HG03139 (cell line): ENCODE measurements around the gene MGST2.

Experiments used
- ATAC-seq: cut with Tn5 transposase; IDR thresholded peaks from one replicate; pipeline ENCODE4 v1.9.1; 2021; ENCODE audit not compliant: unreplicated experiment

Gene MGST2

DNA sequence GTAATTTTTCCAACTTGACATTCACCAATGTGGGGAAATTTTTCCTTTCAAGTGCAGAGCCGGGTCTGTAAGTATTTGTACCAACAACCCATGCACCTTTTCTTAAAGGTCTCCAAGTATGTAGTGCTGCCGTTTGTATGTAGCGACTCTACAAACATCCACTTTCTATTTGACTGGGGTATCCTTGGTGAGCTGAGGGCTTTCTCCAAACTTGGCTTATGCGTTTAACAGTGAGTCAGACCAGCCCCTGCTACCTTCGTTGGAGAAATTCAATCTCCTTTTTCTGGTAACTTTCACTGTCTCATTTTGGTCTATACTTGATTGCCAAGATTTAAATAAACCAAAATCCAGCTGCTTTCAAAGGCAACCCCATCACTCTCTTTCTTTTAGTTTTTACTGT, 34.9 kb downstream of the MGST2 start:
- ATAC-seq = no peak

DNA sequence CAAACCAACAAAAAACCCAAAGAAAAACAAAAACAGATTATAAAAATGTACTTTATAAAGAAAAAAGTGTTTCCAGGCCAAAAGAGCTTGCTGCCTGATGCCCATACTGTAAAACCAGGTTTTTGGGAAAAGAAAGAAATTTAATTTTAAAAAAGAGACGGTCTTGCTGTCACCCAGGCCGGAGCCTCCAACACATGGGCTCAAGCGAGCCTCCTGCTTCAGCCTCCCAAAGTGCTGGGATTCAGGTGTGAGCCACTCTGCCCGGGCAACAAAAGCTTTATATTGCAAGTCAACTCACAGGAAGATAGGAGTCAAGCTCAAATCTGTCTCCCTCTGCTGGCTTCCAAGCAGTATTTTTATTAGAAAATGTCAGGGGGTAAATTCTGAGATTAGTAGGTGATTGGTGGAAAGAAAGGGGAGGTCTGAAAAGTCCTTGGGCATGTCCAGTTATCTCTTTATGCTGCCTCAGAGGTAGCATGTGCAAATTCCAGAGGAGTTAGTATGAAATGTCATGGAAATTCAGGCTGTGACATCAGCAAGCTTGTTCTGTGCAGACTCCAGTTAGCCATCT, 39.4 kb downstream of the MGST2 start:
- no peak for ATAC-seq

DNA sequence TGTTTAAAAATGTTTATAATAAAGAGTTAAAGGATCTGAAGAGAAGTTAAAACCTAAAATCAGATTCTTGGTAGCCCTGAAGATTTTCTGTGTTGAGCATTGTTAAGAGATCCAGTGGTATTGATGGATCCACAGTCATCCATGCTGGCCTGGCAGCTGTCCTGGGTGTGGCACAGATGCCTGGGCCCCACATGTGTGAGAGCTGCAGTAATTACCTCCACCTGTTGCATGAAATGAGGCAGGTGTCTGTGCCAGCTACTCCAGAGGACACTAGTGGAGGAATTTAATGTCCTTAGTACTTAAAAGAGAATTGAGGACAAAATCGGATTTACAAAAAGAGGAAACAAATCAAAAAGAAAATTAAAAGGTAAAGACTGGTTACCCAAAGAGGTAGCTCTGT, 44.0 kb downstream of the MGST2 start:
- no peak for ATAC-seq

DNA sequence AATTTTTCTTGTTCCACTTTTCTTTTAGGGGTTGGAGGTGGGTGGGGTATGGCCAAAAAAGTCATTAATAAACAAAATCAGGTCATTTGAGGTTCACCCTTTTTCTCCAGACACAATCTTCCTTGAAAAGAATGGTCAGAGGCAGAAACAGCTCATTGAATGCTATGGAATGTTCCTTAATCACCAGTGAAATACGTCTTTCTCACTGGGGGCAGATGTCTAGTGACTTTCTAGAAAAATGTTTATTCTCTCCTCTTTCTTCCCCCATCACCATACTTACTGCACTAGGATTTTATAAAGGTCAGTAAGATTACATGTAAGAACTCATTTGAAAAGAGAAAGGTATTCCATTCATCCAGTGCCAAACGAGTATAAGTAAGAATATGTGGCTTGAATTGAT, 44.5 kb downstream of the MGST2 start:
- no peak for ATAC-seq

DNA sequence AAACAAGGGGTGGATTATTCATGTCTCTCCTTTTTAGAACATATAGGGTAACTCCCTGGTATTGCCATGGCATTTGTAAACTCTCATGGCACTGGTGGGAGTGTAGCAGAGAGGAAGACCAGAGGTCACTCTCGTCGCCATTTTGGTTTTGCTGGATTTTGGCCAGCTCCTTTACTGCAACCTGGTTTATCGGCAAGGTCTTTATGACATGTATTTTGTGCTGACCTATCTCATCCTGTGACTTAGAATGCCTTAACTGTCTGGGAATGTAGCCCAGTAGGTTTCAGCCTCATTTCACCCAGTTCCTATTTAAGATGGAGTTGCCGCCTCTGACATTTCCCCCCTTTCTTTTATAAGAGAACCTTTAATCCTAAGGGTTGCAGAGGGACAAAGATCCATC, 45.8 kb downstream of the MGST2 start:
- ATAC-seq = no peak

DNA sequence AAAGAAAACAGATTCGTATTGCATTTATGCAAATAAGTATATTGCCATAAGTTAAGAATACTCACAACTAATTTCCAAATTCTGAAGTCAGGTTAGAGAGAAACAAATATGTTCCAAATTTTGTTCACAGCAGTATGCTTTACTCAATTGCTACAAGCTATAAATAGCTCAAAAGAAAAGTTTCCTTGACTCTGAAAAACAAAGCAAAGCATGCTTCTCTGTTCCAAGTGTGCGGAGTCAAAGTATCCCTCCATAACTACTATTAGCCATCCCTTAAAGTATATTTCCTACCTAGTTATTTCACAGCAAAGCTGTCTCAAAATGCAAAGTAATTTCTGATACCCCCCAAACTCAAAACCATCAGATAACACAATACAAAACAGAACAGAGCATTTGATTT, 47.3 kb downstream of the MGST2 start:
- ATAC-seq = no peak

DNA sequence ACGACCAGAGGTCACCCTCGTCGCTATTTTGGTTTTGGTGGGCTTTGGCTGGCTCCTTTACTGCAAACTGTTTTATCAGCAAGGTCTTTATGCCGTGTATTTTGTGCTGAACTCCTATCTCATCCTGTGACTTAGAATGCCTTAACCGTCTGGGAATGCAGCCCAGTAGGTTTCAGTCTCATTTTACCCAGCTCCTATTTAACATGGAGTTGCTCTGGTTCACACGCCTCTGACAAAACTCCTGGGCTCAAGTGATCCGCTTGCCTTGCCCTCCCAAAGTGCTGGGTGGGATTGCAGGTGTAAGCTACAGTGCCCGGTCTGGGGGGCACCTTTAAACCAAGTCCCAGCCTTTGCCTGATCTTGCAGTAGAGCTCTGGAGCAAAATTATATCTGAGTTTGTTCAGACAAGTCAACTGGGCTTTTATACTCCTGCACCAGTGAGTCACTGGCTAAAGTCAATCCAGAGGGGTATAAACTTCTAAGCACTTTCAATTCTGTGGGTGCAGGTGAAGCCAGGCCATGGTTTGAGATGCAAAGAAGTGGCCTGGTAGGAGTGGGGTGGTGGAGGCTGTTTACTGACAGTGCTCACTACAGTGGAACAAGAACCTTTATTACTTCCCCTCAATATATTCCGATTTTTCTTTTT, 50.2 kb downstream of the MGST2 start:
- ATAC-seq = no peak

DNA sequence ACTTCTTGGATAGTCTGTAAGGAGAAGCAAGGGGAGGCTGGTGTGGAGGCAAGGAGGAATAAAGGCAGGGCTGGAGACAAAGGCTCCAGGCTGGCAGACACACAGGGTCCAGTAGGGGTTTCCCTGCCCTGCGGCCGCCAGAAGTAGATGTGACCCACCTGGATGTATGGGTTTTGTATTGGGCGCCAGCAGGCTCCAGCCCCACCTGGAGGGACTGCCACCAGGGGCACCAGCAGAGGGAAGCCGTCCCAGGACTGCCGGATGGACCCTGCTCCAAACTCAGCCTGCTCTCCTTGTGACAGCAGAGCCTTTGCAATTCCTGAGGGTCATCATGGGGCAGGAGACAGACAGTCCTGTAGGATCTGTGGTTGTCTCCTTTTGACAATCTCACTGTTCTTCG, 52.7 kb downstream of the MGST2 start:
- no peak for ATAC-seq

DNA sequence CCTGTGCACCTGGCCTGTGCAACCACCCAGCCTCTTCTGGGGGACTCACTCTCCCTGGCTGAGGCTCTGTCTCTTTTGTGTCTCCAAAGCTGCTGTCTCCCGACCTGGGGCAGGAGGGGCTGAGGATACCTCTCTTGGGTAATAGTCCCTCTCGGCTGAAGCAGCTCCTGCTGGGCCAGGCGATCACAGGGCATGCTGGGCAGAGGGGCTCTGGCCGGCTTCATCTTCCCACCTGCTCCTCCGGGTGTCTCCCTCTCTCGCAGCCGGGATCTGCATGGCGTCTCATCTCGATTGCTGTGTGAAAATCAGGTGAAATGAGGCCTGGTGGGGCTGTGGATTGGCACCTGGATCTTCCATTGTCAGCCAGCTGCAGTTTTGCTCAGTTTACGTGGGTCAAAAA, 53.2 kb downstream of the MGST2 start:
- ATAC-seq = no peak

DNA sequence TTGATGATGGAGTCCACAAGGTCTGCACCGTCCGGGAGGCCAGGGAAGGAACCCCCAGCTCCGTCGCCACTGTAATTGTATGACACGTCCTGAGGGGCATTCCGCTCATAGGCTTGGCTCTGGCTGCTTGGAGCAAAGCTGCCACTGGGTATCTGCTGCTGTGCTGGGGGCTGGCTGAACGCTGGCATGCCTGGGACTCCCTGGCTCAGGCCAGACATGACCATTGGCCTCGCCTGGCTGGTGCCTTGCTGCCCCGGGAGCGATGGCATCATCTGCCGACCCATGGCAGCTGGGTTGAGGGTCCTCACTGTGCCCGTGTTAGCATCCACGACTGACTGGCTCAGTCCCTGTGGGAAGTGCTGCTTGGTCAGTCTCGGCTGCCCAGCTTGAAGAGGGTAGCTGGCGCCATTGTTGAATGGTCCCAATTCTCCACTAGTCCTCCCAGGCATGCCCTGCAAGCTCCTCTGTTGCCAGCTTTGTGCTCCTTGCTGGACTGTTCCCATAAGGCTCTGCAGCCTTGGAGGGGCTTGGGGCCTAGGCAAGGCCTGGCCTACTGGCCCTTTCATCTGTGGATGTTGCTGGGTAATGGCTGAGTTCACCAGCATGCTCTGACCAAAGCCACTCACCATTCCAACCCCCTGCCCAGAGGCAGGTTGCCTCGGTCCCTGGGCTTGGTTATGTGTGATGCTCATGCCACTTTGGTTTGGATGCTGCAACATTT, 53.9 kb downstream of the MGST2 start:
- ATAC-seq = no peak

DNA sequence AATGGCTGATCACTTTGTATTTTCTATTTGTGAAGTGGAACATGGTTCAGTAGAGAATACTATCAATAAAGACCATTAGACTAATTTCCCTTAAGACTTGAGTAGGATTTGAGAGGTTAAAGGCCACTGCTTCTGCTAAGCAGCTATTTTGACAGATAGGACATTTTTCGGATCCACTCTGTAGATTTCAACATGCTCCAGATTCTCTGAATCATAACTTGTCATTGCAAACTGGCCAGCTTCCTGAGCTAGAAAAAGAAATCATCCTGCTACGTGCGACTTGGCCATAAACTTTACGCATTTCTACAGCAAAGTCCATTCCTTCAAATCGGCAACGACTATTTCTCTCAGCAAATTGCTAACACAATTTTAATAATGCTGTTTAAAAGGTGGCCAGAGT, 55.2 kb downstream of the MGST2 start:
- ATAC-seq = no peak

DNA sequence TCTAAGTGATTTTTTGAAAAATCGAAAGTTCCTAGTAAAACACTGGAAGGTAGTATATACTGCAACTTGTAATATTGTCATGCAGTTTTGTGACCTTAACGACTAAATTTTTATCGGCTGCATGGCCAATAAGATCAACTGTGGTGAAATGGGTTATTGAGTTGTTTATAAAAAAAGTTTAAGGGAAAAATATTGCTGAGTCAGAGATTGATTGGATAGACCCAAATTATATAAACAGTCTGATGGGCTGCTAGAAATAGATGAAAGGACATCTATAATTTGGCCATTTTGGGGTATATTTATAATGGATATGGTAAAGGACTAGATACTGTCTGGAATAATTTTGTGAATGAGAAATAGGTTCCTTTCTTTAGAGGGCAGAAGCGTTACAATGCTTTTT, 56.2 kb downstream of the MGST2 start:
- ATAC-seq = no peak

DNA sequence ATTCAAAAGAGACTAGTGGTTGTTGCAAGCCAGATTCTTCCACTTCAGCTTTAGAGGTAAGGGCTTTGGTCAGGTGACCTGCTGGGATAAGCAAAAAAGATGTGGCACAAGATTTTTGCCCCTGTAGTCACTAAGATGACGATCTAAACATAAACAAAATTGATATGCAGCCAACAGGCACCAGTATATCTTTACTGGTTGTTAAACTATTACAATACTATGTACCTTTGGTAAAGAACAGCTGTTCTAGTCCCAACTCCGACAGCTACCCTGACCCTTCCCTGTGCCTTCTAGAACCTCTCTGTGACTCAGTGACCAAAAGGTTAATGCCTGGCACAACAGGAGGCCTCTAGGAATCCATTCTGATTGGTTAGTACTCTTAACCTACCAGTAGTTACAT, 59.6 kb downstream of the MGST2 start:
- ATAC-seq = no peak

DNA sequence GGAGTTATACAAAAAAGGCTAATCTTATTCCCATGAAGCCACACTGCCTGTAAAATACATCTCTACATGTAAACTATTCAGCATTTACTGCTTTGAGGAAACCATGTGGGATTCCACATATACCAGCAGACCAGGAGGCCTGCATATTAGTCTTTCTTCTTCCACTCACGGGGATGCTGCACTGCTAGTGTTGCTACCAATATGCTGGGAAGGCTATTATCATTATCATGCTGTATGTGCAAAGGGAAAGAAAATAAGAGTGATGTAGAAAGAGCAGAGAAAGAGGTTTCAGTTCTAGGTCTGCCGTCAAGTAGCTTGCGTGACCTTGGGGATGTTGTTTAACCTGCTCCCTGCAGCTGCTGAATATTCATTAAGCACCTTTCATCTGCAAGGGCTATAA, 61.0 kb downstream of the MGST2 start:
- no peak for ATAC-seq

DNA sequence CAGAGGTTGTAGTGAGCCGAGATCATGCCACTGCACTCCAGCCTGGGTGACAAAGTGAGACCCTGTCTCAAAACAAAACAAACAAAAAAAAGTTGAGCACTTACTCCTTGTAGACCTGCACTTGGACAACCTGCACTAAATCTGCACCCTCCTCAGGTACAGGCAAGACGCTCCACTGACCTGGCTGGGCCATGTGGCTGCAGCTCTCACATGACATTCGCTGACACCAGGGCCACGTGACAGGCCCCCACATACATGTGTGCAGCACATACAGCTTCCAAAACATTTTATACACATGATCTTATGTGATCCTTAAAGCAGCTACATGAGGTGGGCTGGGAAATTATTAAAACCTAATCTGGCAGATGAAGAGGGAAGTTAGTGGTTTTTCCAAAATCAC, 62.5 kb downstream of the MGST2 start:
- no peak for ATAC-seq

DNA sequence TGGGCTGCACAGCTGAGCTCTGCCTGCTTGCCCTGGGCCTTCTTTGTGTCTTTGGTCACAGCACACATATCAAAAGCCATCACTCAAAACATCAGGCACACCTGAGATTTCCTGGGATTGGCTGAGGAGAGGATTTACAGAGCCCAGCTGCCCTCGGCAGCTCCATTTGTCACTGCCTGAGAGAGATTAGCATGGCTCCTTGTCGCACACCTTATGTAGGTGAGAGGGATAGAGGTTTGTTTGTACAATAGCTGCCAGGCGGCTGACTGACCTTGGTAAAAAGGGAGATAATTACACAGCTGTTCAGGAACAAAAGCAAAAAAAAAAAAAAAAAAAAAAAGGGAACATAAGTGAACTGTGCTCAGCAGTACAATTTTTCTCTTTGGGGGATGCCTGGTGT, 63.2 kb downstream of the MGST2 start:
- ATAC-seq = no peak

DNA sequence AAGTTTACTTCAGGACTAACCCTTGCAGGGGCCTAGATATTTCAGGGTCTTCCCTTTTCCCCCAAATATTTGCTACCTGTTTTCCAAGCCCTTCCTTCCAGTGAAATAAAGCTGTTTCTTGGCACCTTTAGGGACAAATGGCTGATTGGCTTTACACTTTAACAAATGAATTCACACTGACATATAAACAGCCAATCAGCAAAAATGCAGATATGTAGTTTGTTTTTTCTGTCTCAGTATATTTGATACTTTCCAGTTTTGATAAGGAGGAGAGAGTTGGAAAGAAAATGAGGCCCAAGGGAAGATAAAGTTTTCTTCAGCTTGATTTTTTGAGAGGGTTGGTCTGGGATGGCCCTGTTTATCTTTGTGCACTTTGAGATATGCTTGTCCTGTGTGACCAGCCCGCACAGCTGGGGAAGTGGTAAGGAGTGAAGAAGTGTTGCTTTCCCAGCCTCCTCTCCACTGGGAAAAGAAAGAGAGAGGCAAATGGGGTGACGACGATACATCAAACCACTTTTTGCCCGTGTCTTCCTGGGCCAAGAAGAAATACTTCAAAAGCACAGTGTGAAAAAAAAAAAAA, 67.5 kb downstream of the MGST2 start:
- no peak for ATAC-seq

DNA sequence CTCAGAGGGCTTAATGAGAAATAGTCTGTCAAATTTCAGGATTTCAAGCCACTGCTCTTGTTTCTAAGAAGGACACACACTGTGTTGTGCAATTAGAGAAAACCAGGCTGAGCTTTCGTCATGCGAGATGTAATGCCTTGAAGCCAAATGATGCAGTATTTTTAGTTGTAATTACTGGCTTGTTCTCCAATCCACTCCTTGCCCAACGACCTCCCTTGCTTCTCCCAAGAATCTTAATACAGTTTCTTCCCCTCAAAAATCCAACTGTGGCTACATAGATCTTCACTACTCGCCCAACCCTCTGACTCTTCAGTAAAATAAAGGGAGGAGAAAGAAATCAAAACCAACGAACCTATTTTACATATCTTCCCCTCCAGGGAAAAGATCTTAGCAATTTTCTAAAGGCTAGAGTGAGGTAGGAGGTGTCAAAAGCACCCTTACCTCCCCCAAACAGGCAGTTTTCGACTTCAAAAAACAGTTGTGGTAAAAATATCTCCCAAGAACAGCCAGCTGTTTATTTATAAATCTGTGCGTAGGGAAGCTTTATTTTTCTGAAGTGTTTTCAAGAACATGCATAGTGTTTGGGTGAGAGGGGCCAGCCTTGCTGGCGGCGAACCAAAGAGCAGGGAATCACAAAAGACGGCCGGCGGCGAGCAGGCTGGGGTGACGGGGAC, 68.7 kb downstream of the MGST2 start:
- ATAC-seq = no peak

DNA sequence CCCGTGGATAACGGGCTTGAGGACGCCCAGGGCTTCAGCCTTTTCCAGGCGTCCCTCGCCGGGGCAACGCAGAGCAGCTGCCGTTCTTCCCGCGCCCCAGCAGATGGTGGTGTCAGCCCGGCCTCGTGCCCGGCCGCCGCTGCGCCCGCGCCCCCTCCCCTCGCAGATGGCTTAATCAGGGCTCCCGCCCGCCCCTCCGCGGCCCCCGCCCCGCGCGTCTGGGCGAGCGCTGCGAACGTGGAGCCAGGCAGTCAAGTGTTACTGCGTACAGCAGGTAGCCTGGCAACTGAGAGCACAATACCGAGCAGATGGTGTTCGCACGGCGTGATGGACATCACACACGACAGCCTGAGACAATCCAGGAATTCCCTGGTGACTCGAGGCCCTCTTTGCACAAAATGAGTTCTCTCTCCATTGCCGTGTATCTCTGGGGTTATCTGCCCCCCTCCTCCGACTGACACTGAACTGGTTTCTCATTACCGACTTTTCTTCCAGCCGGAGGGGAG, 69.3 kb downstream of the MGST2 start:
- peak; percentile 50 for ATAC-seq

DNA sequence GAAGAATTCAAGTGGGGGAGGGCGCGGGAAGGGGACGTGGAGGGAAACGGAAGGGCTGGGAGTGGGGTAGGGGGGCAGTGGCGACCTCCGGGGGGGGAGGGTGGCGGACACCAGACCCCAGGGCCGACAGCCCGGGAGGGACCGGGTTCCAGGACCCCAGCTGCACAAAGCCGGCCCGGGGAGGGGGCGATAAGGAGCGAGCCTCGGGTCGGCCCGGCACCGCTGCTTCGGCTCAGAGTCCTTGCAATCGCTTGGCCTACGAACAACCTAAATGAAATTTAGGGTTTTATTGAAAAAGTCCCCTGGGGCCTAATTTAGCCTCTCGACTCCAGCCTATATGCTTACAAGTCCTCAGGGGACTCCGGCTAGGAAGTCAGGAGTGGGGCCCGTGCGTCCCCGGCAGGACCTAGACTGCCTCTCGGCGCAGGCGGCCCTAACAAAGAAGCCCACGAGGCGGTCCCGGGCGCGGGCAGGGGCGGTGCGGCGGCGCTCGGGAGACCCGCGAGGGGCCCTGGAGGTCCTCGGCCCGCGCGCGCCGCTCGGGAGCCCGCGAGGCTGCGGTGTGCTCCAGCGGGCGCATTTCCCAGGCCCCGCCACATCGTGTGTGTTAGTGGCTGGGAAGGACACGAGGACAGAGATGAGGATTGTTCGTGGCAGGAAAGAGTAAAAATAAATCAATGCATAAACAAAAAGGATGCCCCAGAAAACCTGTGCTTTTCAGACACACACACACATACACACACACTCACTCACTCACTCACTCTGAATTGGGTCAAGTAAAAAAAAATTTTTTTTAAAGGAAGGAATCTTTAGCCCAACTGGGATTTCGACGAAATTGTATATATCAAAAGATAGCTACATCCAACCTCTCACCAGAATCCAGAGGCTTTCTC, 70.0 kb downstream of the MGST2 start:
- no peak for ATAC-seq

DNA sequence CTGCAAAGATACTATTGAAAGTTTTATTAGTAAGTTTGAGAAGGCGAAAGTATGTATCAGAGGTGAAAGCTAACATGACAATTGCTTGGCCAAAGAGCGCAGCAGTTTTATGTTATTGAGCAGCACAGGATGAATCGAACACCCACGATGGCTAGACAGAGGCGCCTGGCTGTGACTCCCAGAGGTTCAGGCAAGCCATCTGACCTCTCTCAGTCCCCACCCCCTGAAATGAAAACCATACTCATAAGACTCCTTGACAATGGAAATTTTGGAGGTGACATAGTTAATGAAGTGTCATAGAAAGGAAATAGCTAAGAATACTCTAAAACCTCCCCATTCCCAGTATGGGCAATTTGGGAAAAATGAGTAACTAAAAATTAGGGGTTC, 70.6 kb downstream of the MGST2 start:
- ATAC-seq = no peak
